PC-3 (cell line): ENCODE data around the gene DAPK1.

ENCODE experiments used
- CTCF ChIP-seq: fragments of 300-600 bp; sonication (generic); conservative IDR thresholded peaks from 2 replicates; pipeline ENCODE4 v1.5.1; 2017; ENCODE audit warnings: antibody characterized with exemption, low read depth, mild to moderate bottlenecking, low read length
- EZH2phosphoT487 ChIP-seq: fragments of 300-600 bp; sonication (generic); IDR thresholded peaks from 2 replicates; pipeline ENCODE4 v1.6.1; 2018; ENCODE audit warnings: mild to moderate bottlenecking, antibody characterized with exemption, low read length, borderline replicate concordance

- TF ChIP-seq CTCF (no peak), EZH2phosphoT487 (no peak)
These were observed 105.4 kb downstream of the DAPK1 start for GRCh38 chr9:87602933-87603643.
